ENCODE data around the gene ATP5ME.

ATP5ME gene

DNA sequence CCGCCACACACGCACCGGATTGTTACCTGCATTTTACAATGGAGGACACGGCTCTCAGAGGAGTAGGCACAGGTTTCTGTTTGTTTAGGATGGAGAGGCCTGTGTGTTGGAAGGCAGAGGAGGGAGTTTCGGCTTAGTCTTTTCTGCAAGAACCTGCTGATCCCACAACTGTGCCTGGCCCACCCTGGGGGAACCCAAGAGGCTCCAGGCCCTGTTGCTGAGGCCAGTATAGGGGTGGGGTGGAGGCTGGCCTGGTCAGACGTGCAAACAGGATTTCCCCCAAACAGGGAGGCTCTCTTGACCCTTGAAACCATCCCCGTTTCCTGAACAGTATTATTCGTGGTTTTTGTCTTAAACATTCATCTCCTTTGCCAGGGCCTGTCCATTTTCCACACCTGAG is 15.6 kb upstream of the ATP5ME start:
- H3K27me3 Mint-ChIP-seq, result peaks cover 27% of the 10 kb centered on the region
- H3K4me3 Mint-ChIP-seq, result no peak overlapping the region
- no peaks in the 10 kb centered on the region for H3K9me3 Mint-ChIP-seq
- no peak overlapping the region for H3K27ac Mint-ChIP-seq
- no peak for ATAC-seq
- peaks cover 7% of the 10 kb centered on the region for H3K4me1 Mint-ChIP-seq
- no peaks in the 10 kb centered on the region for H3K36me3 Mint-ChIP-seq

DNA sequence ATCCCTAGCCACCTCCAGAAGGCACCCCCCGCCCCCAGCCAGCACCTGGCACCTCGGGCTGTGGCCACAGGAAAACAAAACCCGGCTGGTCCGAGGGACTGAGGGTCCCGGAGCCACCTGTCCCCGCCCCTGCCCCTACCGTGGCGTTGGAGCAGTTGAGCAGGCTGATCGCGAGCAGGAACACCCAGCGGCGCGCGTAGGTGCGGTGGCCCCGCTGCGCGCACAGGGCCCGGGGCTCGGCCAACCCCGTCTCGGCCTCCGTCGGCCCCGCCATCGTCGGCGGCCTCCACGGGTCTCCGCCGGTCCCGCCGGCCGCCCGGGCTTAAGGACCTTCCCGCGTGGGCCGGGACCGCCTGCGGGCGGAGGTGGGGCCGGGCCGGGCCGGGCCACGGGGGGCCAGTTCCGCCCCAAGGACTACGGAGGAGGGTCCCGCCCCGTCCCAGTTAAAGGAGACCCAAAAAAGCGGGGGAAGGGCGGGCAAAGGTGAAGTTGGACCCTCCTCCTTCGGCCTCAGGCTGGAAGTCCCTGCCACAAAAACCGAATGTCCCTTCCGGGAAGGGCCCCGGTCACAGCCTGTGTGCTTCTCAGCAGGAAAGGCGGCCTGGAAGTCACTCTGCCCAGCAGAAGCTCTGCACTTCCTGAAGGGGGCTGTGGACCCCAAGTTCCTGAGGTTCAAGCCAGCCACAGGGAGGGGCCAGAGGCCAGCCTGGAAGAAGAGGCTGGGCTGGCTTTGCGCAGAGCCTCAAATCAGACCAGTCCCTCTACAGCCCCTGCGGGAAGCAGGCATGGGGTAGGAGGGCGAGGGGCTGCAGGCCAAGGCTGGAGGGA is 15.0 kb upstream of the ATP5ME start, which contains the start of gene SLC49A3:
Gene SLC49A3 (minus strand): TSS at position 298 of the 828 bp plus-strand sequence. CDS start 24 bp downstream, at position 274.
- Mint-ChIP-seq H3K9me3 (no peaks in the 10 kb centered on the region), H3K36me3 (no peaks in the 10 kb centered on the region), H3K4me3 (peak within 1 kb of the TSS; percentile 47), H3K27ac (no peak within 1 kb of the TSS), H3K27me3 (peaks cover 30% of the 10 kb centered on the region), H3K4me1 (peaks cover 8% of the 10 kb centered on the region)
- peak; percentile 14 for ATAC-seq

DNA sequence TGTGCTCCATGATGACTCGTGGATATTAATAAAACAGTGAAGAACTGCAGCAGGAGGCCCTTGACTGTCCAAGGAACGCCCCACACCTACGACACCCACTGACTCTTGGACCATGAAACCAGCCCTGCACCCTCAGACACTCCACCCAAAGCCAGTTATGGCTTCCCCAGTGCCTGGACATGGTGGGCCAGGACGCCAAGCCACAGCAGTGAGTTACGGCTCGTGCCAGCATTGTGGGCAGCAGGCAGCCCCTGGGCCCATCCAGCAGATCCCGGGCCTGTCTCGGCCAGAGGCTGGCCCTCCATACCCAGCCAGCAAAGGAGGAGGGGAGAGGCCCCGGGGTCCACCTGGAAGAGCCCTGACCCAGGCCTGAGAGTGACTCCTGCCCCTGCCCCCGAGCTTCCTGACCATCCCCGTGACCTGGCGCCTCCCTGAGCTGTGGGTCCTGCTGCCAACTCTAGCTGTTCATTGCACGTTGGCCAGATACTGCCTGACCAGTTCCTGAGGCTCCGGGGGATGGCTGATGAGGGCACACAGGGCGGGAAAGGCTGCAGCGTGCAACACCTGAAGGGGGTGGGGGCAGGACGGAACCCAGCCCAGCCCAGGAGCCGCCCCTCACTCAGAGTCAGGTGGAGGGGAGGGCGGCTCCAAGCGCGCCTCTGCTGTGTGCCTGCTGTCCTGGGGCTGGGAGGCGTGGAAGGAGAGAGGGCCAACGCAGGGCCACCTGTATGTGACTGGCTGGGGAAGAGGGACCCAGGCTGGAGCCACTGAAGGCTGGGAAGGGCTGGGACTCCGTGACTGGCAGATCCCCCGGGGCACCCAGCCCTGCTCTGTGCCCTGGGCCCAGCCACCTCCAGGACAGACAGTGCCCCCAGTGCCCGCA is 14.1 kb upstream of the ATP5ME start:
- Mint-ChIP-seq H3K4me1 (peaks cover 17% of the 10 kb centered on the region), H3K27ac (no peak overlapping the region), H3K27me3 (peaks cover 39% of the 10 kb centered on the region), H3K4me3 (peak overlapping the region; percentile 47), H3K36me3 (no peaks in the 10 kb centered on the region), H3K9me3 (no peaks in the 10 kb centered on the region)
- peak; percentile 1 for ATAC-seq

DNA sequence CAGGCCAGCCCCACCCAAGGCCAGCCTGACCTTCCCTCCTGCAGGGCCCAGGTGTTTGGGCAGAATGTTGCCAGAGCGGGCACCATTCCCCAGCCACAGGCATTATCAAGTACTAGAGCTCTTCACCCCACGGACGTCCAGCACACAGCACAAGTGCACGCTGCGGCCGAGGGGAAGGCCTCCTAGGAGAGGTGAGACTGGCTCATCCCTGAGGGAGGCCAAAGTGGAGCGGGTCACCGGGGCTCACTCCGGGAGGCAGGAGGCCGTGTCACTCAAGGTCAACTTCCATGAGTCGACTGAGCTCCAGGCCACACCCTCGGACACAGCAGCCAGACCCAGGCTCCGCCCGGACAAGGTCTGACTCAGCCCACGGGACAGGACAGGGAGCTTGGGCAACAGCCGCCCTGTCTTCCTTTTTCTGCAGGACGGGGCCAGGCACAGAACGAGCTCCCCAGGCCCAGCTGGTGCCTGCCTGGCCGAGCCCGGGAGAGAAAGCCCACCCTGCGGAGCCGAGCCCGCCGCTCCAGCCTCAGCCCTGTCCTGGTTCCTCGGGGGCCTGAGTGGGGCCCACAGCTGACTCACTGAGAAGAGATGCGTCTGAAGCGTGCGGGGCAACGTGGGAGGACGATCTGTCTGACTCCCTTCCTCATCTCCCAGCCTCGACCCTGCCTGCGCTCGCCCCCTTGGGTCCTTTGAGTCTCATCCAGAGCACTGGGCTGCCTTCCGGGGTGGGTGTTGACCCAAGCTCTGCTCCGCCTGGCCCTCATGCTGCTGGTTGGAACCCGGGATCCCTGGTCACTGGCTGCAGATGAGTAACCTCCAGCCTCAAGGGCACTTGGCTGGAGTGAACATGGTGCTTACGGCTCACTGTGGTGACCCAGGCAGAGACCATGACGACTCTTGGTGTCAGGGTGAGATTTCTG is 13.2 kb upstream of the ATP5ME start:
- Mint-ChIP-seq H3K9me3 (no peaks in the 10 kb centered on the region), H3K27me3 (peaks cover 47% of the 10 kb centered on the region), H3K4me1 (peaks cover 25% of the 10 kb centered on the region), H3K4me3 (no peak overlapping the region), H3K27ac (no peak overlapping the region), H3K36me3 (no peaks in the 10 kb centered on the region)
- ATAC-seq, result no peak

DNA sequence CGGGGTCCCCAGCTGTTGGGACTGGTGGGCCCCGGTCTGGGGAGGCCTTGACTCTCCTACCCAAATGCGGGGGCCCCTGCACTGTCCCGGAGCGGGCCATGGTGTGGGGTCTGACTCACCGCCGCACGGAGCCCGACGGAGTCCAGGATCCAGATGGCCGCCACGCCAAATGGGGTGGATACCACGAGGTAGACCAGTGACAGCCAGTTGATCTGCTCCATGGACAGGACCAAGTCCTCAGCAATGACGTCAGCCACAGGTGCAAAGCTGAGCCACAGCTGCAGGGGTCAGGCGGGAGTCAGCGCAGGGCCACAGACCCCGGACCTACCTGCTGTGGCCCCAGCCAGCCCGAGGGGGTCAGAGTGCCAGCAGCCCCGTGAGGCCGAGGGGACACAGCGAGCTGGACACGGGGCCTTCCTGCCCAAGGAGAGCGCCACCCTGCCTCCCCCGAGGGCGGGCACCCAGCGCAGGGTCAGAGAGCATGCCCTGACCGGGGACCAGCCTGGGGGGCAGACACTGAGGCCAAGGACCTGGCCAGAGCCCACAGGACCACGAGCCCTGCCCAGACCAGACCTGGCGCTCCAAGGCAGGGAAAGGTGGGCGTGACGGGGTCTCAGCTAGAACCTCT is 12.5 kb upstream of the ATP5ME start:
- Mint-ChIP-seq H3K27ac (no peak overlapping the region), H3K36me3 (no peaks in the 10 kb centered on the region), H3K4me3 (no peak overlapping the region), H3K4me1 (peaks cover 25% of the 10 kb centered on the region), H3K27me3 (peaks cover 47% of the 10 kb centered on the region), H3K9me3 (no peaks in the 10 kb centered on the region)
- no peak for ATAC-seq

DNA sequence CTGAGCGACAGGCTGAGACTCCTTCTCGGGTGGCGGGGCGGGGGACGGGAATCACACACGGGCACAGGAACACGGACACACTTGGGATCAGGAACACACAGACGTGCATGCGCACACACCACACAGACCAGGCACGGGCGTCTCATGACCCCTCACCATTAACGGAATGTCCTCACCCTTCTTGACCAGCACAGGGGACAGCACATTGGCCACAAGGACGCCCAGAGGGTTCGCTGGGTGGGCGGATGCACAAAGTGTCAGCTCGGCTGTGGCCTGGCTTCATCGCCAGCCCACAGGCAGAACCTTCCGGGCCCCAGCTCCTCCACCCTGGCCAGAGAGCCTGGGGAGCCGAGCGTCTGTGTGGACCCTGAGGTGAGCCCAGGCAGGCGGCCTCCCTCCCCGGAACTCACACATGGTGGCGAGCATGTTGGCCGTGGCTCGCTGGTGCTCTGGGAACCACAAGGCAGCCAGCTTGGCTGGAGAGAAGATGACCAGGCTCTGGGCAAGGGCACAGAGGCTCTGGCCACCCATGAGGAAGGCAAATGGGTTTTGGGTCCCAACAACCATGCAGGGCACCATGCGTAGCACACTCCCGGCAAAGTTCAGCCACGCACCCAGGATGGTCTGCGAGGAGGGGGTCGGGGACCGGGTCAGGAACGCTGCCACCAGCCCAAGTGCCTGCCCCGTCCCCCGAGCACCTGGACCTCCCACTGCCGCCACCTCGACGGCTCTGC is 11.8 kb upstream of the ATP5ME start:
- H3K4me3 Mint-ChIP-seq, result no peak overlapping the region

DNA sequence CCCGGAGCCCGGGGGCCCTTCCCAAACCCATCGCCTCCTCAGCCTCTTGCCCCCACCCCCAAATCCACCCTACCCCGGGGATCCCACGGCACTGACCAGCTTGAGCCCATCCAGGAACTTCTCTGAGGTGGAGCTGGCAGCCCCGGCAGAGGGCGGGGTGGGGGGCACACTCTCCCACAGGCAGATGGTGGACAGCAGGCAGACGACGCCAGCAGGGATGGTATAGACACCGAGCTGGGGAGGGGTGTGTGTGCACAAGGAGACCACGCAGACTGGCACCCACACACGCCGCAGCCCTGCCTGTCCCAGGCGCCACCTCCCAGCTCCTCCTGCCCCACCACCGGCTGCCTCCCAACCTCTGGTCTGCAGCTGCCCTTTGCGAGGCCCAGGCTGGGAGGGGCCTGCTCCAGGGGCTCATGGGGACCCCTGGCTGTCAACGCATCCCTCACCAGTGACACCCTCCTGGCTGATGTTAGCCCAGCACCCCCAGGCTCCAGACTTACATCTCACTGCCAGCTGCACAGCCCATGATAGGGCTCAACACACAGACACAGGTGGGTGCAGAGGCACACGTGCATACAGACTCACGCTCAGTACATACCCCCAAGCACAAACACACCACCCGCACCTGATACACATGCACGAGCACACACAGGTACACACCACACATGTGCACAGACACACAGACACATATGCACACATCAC is 10.7 kb upstream of the ATP5ME start:
- Mint-ChIP-seq H3K4me3 (no peak overlapping the region), H3K27ac (no peak overlapping the region)

More for the DNA sequence above, 11.8 kb upstream of the ATP5ME start:
- peaks cover 26% of the 10 kb centered on the region for H3K4me1 Mint-ChIP-seq
- no peak overlapping the region for H3K27ac Mint-ChIP-seq
- H3K27me3 Mint-ChIP-seq, result peaks cover 47% of the 10 kb centered on the region
- H3K9me3 Mint-ChIP-seq, result no peaks in the 10 kb centered on the region
- no peaks in the 10 kb centered on the region for H3K36me3 Mint-ChIP-seq
- ATAC-seq, result no peak

DNA sequence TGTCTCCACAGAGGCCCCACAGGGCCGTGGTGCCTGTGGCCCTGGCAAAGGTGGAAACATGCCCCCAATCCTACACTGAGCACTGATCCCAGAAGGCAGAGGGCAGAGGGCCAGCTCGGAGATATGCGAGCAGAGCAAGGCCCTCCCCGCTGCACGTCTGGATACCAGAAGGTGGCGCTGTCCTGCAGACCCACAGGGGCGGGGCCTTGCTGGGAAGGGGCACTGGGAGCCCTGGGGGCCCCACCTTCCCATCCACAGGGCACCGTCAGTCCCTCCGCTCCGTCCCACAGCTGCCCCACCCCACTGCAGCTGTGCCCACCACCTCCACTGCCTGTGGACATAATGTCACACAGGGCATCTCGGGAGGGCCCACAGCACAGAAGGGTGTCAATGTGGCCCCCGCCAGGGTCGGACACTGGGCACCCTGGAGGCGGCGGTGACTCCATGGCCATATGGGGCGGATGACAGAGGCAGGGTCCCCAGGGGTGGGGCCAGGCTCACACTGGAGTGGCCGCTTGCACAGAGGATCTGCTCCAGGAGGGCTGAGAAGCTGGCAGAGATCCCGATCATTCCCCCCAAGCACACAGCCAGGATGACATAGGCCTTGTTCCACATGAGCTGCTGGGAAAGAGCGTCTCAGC is 10.0 kb upstream of the ATP5ME start:
- Mint-ChIP-seq H3K27me3 (peaks cover 47% of the 10 kb centered on the region), H3K4me3 (no peak overlapping the region), H3K9me3 (no peaks in the 10 kb centered on the region), H3K36me3 (no peaks in the 10 kb centered on the region), H3K4me1 (peaks cover 38% of the 10 kb centered on the region), H3K27ac (no peak overlapping the region)
- no peak for ATAC-seq

More for the DNA sequence above, 10.7 kb upstream of the ATP5ME start:
- no peak for ATAC-seq
- Mint-ChIP-seq H3K9me3 (no peaks in the 10 kb centered on the region), H3K27me3 (peaks cover 47% of the 10 kb centered on the region), H3K4me1 (peaks cover 37% of the 10 kb centered on the region), H3K36me3 (no peaks in the 10 kb centered on the region)

DNA sequence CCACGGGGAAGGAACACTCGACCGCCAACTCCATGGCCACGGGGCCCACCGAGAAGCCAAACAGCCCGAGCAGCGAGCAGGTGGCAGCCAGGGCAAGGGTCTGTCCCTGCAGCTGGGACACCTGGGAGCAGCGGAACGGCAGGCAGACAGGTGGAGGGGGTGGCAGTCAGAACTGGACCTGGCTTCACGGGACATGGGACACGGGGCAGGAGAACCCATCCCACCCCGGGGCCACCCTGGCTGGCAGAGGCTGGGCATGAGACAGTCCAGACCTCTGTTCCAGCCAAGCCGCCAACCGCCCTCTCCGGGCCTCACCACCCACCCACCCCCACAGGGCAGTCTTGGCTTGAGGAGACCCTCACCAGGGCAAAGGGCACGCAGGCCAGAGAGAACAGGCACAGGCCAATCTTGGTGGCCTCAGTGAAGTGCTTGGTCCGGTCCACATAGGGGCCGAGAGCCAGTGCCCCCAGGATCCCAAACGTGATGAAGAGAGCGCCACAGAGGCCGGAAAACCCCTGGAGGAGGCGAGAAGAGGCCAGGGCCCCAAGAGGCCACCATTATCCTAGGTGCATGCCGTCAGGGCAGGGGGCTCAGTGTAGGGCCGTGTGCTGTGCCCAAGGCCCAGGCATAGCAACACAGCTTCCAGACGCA is 9.3 kb upstream of the ATP5ME start:
- no peaks in the 10 kb centered on the region for H3K9me3 Mint-ChIP-seq
- no peak overlapping the region for H3K4me3 Mint-ChIP-seq
- no peaks in the 10 kb centered on the region for H3K36me3 Mint-ChIP-seq
- no peak overlapping the region for H3K27ac Mint-ChIP-seq
- H3K27me3 Mint-ChIP-seq, result peaks cover 44% of the 10 kb centered on the region
- ATAC-seq, result no peak
- H3K4me1 Mint-ChIP-seq, result peaks cover 40% of the 10 kb centered on the region

DNA sequence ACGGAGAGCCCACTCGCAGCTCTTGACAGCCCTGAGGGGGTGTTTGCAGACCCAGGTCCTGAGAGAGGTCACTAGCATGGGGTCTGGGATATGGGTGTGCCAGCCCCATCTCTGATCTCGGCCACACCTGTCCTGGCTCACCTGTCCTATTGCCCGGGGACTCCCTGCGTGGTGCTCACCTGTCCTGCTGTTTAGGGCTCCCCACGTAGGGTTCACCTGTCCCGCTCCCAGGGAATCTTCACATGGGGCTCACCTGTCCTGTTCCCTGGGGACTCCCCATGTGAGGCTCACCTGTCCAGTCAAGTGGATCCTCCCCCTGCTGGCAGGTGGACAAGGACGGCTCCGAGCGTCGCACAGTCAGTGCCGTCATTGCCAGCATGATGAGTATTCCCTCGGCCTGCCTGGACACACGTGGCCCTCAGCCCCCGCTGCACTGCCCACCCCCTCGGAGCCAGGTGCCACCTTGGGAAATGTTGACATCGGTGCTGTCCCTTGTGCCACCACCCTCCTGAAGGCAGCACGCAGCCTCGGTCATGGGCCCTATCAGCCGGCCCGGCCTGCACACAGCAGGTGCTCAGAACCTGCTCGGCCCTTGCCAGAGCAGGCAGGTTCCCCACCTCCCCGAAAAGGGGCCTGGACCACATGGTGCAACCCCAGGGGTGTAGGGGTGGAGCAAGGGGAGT is 8.6 kb upstream of the ATP5ME start:
- Mint-ChIP-seq H3K27ac (no peak overlapping the region), H3K36me3 (no peaks in the 10 kb centered on the region), H3K27me3 (peaks cover 37% of the 10 kb centered on the region), H3K9me3 (no peaks in the 10 kb centered on the region), H3K4me3 (peak overlapping the region; percentile 41), H3K4me1 (peaks cover 43% of the 10 kb centered on the region)
- ATAC-seq, result no peak

DNA sequence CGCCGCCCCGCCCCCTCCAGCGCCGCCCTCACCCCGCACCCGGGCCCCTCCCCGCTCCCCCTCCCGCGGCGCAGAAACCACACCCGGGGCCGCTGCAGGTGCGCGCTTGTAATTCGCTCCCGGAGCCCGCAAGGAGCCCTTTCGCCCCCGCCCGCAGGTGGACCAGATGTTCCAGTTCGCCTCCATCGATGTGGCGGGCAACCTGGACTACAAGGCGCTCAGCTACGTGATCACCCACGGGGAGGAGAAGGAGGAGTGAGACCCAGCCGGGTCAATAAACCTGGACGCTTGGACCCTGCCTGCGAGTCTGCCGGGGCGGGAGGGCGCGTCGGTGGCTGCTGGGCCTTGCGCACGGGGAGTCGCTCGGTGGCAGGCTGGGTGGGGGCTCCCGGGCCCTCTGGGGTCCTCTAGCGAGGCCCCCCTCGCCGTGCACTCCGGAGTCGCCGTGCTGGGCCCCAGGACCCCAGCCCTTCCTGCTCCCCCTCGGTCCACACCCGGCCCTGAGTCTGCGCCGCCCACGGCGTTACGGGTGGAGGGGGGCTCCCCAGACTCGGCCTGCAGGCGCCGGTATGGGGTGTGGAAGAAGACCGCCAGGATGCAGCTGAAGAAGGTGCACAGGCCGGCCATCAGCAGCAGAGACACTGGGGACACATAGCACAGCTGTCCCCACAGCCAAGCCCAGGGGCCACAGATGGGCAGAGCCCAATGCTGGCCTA is 7.8 kb upstream of the ATP5ME start:
- H3K4me1 Mint-ChIP-seq, result peaks cover 48% of the 10 kb centered on the region
- H3K27me3 Mint-ChIP-seq, result peaks cover 30% of the 10 kb centered on the region
- peak overlapping the region; percentile 55 for H3K4me3 Mint-ChIP-seq
- peak; percentile 13 for ATAC-seq
- no peak overlapping the region for H3K27ac Mint-ChIP-seq
- H3K9me3 Mint-ChIP-seq, result no peaks in the 10 kb centered on the region
- no peaks in the 10 kb centered on the region for H3K36me3 Mint-ChIP-seq

Measured in stimulated activated memory B cell treated with anti-CD40 and anti-IgM and Interleukin-4, amounts not matched to agents 10 μg/mL and 1 μg/mL and 100 μg/mL, for 72 hours (primary cell).